Raji (cell line): ENCODE measurements around the gene ANO3.

Experiments
- POLR2A ChIP-seq: IDR thresholded peaks from 2 replicates; pipeline ENCODE4 v1.6.1; 2011; ENCODE audit warnings: low read depth, low read length, control low read depth; ENCODE audit not compliant: insufficient read depth

The ANO3 gene

GRCh38 chr11:26537341-26537740, 205.4 kb downstream of the ANO3 start:
- TF ChIP-seq POLR2A: no peak

DNA sequence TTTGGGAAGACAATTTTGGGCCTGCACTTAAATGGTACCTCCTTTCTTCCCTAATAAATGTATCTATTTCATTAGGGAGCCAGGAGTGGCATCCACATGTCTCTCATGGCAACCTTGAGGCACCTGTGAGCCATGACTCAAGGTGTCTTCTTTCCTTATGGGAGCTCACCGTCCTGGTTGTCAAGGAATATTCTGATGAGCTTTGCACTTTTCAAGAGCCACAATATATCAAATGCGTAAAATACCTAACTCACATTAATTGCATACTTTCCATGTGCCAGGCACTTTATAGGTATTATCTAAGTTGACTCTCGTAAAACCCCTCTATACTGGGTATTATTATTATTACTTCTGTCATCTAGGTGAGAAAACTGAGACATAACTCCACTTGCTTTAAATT, 207.6 kb downstream of the ANO3 start:
- no peak for TF ChIP-seq POLR2A

DNA sequence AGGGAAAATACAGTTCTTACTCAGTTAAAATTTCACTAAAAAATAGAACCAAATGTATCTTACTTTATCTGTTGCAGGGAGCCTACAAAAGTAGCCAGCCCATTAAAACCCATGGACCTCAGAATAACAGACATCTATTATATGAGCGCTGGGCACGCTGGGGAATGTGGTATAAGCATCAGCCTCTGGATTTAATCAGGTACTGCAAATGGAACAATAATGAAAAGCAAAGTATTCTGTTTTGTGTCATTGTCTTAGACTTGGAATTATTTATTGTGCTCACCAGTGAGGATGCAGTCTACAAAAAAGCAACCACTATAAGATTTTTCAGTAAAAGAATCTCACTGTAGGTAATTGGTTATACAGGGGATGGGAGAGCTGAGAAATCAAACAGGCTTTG, 209.9 kb downstream of the ANO3 start:
- no peak for TF ChIP-seq POLR2A

GRCh38 chr11:26549176-26549575, 217.2 kb downstream of the ANO3 start:
- TF ChIP-seq POLR2A: no peak

- TF ChIP-seq POLR2A: no peak
Observed at GRCh38 chr11:26550022-26550421, 218.1 kb downstream of the ANO3 start.

- TF ChIP-seq POLR2A: no peak
Observed at GRCh38 chr11:26551186-26551801, 219.4 kb downstream of the ANO3 start.

DNA sequence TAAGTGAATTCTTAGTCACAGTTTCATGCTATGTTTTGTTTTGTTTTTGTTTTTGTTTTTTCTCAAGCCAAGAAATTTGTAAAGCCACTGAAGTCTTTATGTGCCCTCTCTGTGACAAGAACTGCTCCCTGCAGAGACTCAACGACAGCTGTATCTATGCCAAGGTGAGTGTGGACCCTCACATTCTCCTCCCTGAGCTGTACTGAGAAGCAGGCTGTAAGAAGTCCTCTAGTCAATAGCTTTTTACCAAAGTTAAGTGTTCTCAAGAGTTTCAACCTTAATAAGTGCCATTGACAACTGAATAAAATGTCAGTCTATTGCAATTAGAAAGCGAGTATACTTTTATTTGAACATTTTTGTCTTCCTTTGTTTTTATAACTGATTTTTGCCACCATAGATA, 221.3 kb downstream of the ANO3 start:
- TF ChIP-seq POLR2A: no peak

DNA sequence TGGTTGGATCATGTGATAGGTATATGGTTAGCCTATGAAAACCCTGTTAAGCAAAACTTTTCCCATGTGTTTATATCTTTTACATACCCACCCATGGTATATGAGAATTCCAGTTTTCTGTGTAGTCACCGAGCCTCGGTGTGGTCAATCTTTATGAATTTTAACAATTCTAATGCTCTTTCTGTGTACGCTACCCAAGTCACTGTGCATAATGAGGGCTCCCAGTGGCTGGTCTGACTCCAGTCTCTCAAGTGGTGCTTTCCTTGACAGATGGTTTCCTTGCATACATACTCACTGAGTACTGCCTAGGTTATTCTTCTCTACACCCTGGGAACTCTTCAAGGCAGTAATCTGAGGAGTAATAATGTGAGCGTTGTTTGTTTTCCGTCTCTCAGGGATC, 222.5 kb downstream of the ANO3 start:
- TF ChIP-seq POLR2A: no peak

- no peak for TF ChIP-seq POLR2A
Observed at GRCh38 chr11:26556582-26556981, 224.7 kb downstream of the ANO3 start.

- TF ChIP-seq POLR2A: no peak
Observed at GRCh38 chr11:26557666-26558065, 225.7 kb downstream of the ANO3 start.

DNA sequence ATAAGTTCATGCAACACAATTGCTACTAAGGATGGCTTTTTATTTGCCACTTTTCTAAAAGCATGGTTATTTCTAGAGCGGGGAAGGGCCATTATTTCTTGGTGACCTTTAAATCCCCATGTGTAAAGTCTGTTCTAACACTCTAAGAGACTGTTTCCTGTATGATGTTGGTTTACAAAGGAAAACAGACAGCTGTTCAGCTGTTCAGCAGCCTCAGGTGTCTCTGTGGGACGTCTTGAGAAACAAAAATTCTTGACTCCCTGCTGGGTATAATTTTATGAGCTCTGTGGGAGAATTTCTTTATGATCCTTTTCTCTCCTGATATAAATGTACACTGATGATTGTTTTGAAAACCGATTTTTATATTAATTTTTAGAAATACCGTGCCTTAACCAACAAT, 226.3 kb downstream of the ANO3 start:
- TF ChIP-seq POLR2A: no peak

DNA sequence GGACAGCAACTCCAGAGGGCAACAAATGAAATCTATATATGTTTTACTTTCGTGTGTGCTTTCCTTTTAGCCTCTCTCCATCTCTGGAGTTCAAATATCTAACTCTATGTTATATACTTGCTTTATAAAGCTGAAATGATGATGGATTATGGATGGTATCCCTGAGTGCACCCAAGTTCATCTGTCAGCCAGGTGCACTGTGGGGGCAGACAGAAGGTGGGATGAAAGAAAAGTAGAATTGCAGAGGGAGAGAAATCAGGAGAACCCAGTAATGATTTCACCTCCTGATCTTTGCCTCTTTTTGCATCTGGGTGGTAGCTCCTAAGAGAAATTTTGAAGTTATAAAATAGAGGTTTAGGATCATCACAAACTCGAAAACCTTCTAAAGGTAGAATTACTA, 237.7 kb downstream of the ANO3 start:
- TF ChIP-seq POLR2A: no peak

DNA sequence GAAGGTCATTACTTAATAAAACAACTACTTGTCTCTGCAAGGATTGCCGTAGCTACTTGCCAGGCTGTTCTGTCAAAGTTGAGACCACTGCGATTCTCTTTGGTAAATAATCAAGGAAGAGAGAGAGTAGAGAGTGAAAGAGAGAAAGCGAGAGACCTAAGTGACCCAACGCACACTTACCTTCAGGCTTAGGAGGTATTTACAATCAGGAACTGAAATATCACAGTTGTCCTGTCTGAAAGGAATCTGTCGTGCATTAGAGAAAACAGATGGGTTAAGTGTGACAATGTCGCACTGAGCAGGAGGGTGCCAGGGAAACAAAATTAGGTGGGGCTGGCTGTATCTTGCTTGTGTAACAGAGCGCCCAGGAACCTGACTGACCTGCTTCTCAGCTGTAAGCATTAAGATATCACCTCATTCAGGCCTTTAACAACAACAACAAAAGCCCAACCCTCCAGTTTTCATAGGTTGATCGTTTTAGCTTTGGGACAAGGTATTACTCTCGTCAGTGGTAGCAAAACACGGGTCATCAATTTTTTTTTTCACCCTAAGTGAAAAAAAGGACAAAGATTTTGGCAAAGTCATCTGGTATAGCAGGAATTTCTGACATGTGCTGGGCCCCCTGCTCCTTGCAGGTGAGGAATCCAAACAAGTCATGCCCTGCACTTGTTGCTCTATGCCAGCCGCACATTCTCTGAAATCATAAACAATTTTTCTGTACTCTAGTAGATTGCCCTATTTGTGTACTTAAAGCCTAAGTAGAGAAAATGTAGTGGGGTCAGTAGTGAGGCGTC, 240.1 kb downstream of the ANO3 start, which contains the start of gene MUC15:
Gene MUC15, minus strand, starts transcription at position 403 of the 794 bp plus-strand sequence. CDS start 5,169 bp downstream, outside the sequence.
- no peak for TF ChIP-seq POLR2A

GRCh38 chr11:26572770-26573402, 241.0 kb downstream of the ANO3 start:
- TF ChIP-seq POLR2A: no peak

- TF ChIP-seq POLR2A: no peak
Observed at GRCh38 chr11:26573896-26574295, 242.0 kb downstream of the ANO3 start.

DNA sequence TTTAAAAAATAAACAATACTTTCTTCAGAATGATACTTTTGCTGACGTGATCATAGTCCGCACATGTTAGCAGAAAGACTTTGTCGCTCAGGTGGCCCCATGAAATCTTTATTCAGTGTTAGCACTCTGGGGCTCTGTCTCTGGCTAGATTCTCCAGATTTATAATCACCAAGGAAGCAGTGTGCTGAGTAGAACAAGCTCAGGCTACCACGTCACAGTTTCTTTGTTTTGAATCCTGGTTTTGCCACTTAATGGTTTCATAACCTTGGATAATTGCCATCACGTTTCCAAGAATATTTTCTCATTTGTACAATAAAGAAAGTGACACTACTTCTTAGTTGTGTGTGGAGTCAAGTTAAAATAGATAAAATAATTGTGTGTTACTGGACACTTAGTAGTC, 244.0 kb downstream of the ANO3 start:
- TF ChIP-seq POLR2A: no peak
